Mammary epithelial cell (primary cell): ENCODE data around the gene GRPEL1.

Experiments
- EZH2 ChIP-seq: IDR thresholded peaks from 2 replicates; pipeline ENCODE4 v1.6.1; 2012; ENCODE audit warnings: low read length, inconsistent platforms, borderline replicate concordance
- TF ChIP-seq, protein P1 (sequence below), 2 donors: IDR thresholded peaks in 1 of 2; conservative IDR thresholded peaks in 1 of 2; 2 replicates each; pipeline ENCODE4 v1.5.1; 2011 to 2012; ENCODE audit warnings: inconsistent platforms in 2 of 2, low read length in 2 of 2, mild to moderate bottlenecking in 2 of 2, control low read depth in 1 of 2, low read depth in 1 of 2; ENCODE audit not compliant: insufficient read depth in 1 of 2; ENCODE audit errors: extremely low read depth in 1 of 2

DNA sequence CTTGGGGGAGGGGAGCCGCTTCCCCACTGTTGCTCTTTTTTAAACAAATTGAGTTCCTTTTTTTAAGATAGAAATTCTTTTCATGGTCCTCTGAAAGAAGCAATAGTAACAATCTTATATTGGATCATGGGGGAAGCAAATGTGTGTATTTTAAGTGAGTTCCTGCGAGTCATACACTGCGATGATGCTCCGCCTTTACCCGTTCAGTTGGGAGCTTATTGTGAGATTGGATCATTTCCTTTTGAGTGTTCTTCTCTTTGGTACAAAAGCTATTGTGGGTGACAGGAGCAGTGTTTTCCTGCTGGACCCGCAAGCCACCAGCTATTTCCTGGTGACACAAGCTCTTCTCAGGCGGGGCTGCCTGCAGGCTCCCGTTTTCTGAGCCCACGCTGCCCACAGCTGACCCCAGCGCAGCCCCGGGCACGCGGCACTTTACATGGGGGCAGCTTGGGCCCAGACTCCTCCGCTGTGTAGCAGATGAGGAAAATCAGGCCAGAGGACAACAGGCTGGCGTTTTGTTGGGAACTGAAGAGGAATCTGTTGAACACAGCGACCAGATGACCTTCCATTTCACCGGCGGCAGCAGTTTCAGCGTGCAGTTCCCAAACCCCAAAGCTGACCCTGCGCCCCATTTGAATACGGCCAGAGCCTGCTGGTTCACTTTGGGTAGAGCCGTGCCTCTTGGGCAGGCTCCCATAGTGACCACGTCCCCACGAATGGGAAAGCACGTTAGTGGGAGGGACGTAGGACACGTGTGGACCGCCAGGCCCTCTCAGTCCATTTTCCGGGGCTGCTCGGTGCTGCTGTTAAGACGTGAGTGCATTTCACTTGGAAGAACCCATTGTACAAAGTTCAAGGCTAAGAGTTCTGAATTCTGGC, 12.5 kb downstream of the GRPEL1 start:
- TF ChIP-seq, protein P1, sequence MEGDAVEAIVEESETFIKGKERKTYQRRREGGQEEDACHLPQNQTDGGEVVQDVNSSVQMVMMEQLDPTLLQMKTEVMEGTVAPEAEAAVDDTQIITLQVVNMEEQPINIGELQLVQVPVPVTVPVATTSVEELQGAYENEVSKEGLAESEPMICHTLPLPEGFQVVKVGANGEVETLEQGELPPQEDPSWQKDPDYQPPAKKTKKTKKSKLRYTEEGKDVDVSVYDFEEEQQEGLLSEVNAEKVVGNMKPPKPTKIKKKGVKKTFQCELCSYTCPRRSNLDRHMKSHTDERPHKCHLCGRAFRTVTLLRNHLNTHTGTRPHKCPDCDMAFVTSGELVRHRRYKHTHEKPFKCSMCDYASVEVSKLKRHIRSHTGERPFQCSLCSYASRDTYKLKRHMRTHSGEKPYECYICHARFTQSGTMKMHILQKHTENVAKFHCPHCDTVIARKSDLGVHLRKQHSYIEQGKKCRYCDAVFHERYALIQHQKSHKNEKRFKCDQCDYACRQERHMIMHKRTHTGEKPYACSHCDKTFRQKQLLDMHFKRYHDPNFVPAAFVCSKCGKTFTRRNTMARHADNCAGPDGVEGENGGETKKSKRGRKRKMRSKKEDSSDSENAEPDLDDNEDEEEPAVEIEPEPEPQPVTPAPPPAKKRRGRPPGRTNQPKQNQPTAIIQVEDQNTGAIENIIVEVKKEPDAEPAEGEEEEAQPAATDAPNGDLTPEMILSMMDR (conservative IDR thresholded peaks at IDR 0.05 in 1 of 2, IDR thresholded peaks at IDR 0.05 in 1 of 2; ENCODE audit: extremely low read depth in 1 of 2, insufficient read depth in 1 of 2, low read depth in 1 of 2, low read length in 2 of 2) = no peak
- no peak for TF ChIP-seq EZH2
